ENCODE results near the gene SCN2B. TPM values are rescaled to one million over a fixed set of nuclear protein-coding genes. Genes with fewer than 3 reads are reported as not detected.

SCN2B gene
- total RNA-seq, 1 donor from 2014 or later = 0.40 TPM

DNA sequence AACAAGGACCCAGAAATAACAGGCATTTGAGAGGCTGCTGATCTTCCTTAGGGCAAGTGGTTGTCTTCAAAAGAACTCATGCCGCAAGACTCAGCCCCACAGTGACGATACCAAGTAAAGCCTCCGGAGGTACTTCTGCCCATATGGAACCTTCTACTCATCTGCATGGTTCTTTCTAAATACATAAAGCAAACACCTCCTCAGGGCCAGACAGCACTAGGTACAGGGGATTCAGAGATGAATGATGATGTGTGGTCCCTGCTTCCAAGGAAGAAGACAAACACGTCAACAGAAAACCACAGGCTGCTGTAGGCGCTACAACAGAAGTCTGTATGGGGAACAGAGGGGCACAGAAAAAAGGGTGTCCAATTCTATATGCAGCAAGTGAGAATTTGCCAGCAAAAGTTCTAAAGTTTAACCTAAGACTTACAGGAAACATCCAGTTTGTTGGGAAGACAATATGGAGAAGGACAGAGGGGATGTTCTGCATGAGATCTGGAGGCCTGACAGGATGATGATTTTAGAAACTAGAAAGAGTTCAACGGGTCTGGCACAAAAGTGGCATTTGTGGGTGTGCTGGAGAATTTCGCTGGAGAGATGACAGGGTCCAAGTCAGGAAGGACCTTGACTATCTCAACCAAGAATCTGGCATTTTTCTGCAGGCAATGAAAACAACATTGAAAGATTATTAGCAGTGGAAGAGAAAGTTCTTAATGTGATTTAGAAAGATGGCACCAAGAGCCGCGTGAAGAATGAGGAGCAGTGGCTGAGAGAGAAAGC, 24.7 kb upstream of the SCN2B start:
- TF ChIP-seq, protein P1, sequence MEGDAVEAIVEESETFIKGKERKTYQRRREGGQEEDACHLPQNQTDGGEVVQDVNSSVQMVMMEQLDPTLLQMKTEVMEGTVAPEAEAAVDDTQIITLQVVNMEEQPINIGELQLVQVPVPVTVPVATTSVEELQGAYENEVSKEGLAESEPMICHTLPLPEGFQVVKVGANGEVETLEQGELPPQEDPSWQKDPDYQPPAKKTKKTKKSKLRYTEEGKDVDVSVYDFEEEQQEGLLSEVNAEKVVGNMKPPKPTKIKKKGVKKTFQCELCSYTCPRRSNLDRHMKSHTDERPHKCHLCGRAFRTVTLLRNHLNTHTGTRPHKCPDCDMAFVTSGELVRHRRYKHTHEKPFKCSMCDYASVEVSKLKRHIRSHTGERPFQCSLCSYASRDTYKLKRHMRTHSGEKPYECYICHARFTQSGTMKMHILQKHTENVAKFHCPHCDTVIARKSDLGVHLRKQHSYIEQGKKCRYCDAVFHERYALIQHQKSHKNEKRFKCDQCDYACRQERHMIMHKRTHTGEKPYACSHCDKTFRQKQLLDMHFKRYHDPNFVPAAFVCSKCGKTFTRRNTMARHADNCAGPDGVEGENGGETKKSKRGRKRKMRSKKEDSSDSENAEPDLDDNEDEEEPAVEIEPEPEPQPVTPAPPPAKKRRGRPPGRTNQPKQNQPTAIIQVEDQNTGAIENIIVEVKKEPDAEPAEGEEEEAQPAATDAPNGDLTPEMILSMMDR (conservative IDR thresholded peaks at IDR 0.05) = no peak
- H3K9me3 Mint-ChIP-seq = no peaks in the 10 kb centered on the region
- H3K36me3 Mint-ChIP-seq (ENCODE audit: low read depth) = no peaks in the 10 kb centered on the region
- DNase-seq (ENCODE audit: low read depth, low spot score) = no peak
- H3K27me3 Mint-ChIP-seq (ENCODE audit: low read depth) = peaks cover 16% of the 10 kb centered on the region
- H3K4me3 Mint-ChIP-seq = no peak overlapping the region
- no peak overlapping the region for H3K27ac Mint-ChIP-seq (ENCODE audit: unreplicated experiment)
- H3K4me1 Mint-ChIP-seq = no peaks in the 10 kb centered on the region

- TF ChIP-seq, protein P1 (conservative IDR thresholded peaks at IDR 0.05) = no peak
- Mint-ChIP-seq H3K4me1 (peaks cover 2% of the 10 kb centered on the region), H3K36me3 (ENCODE audit: low read depth) (no peaks in the 10 kb centered on the region), H3K27me3 (ENCODE audit: low read depth) (peaks cover 10% of the 10 kb centered on the region), H3K4me3 (no peak overlapping the region), H3K27ac (ENCODE audit: unreplicated experiment) (no peak overlapping the region), H3K9me3 (no peaks in the 10 kb centered on the region)
- no peak for DNase-seq (ENCODE audit: low read depth, low spot score)
Measured at GRCh38 chr11:118200497-118200896, 24.1 kb upstream of the SCN2B start.

- Mint-ChIP-seq H3K27me3 (ENCODE audit: low read depth) (peaks cover 6% of the 10 kb centered on the region), H3K36me3 (ENCODE audit: low read depth) (no peaks in the 10 kb centered on the region), H3K27ac (ENCODE audit: unreplicated experiment) (no peak overlapping the region), H3K4me3 (no peak overlapping the region), H3K4me1 (peaks cover 9% of the 10 kb centered on the region), H3K9me3 (no peaks in the 10 kb centered on the region)
- no peak for DNase-seq (ENCODE audit: low read depth, low spot score)
- TF ChIP-seq, protein P1 (conservative IDR thresholded peaks at IDR 0.05) = no peak
Measured at GRCh38 chr11:118199135-118199534, 22.7 kb upstream of the SCN2B start.

DNA sequence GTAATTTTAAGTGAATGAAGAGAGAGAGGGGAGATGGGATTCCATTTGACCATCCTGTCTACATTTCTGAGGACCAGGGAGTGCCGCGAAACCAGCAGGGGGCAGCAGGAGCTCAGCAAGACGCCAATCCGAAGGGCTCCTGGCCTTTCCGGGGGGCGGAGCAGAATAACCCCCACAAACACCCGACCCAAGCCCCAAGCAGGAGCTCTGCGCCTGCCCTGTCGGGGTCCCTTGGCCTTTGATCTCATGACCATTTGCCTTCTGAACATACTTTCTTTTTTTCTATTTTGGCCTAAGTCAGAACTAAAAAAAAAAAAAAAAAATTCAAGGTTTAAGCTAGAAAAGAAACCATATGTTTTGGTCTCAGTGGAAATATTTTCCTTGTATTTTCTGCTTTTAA, 21.9 kb upstream of the SCN2B start:
- no peak overlapping the region for H3K27ac Mint-ChIP-seq (ENCODE audit: unreplicated experiment)
- H3K9me3 Mint-ChIP-seq = no peaks in the 10 kb centered on the region
- DNase-seq (ENCODE audit: low read depth, low spot score) = peak; percentile 78
- H3K27me3 Mint-ChIP-seq (ENCODE audit: low read depth) = peaks cover 6% of the 10 kb centered on the region
- peaks cover 9% of the 10 kb centered on the region for H3K4me1 Mint-ChIP-seq
- TF ChIP-seq, protein P1 (conservative IDR thresholded peaks at IDR 0.05) = peak; percentile 92
- H3K36me3 Mint-ChIP-seq (ENCODE audit: low read depth) = no peaks in the 10 kb centered on the region
- no peak overlapping the region for H3K4me3 Mint-ChIP-seq

DNA sequence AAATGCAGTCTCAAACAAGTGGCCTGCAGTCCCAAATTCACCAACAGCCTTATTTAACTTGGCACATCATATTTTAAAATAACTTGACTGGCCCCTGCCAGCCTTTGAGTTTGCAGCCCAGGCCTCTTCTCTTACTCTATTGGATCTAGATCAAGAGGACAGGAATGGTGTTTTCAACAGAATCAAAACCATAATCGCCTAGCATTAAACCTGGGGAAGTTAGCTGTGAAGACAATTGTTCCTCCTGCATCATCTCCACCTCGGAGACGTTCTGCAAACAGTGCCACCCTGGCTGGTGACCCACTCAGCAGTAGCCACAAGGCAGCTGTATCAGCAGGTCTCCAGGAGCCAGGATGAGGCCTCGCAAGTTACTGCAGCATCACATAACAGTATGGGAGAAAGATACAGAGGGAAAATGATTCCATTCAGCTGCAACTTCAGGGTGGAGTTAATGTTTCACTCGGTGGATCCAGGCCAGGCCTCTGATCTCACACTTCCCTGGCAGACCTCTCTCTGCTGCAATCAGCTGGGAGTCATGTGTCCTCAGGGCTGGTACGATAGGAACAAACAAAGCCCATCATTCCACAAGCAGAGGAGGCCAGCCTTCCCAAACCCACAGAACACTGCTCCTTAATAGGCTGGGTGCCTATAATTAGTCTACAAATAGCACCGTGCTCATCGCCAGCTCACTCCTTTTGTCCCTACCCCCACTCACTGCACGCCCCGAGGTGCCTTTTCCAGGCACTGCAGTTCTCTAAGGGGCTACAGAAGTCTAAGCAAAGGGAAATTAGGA, 18.6 kb upstream of the SCN2B start:
- Mint-ChIP-seq H3K27me3 (ENCODE audit: low read depth) (peaks cover 13% of the 10 kb centered on the region), H3K9me3 (peaks cover 2% of the 10 kb centered on the region), H3K27ac (ENCODE audit: unreplicated experiment) (no peak overlapping the region), H3K4me1 (peaks cover 9% of the 10 kb centered on the region), H3K4me3 (no peak overlapping the region), H3K36me3 (ENCODE audit: low read depth) (no peaks in the 10 kb centered on the region)
- TF ChIP-seq, protein P1 (conservative IDR thresholded peaks at IDR 0.05) = no peak
- DNase-seq (ENCODE audit: low read depth, low spot score) = no peak
